VCaP (cell line): ENCODE measurements around the gene MMP8.

Source experiments
- H3K27ac ChIP-seq: fragments of 450-650 bp; 2 replicates; pipeline ENCODE4 v1.5.1; 2017
- TF ChIP-seq, protein P1 (sequence below): fragments of 450-650 bp; conservative IDR thresholded peaks from 2 replicates; pipeline ENCODE4 v1.5.1; 2017; ENCODE audit warnings: mild to moderate bottlenecking, moderate library complexity

MMP8 gene

GRCh38 chr11:102703826-102704493, 20.8 kb downstream of the MMP8 start:
- TF ChIP-seq, protein P1, sequence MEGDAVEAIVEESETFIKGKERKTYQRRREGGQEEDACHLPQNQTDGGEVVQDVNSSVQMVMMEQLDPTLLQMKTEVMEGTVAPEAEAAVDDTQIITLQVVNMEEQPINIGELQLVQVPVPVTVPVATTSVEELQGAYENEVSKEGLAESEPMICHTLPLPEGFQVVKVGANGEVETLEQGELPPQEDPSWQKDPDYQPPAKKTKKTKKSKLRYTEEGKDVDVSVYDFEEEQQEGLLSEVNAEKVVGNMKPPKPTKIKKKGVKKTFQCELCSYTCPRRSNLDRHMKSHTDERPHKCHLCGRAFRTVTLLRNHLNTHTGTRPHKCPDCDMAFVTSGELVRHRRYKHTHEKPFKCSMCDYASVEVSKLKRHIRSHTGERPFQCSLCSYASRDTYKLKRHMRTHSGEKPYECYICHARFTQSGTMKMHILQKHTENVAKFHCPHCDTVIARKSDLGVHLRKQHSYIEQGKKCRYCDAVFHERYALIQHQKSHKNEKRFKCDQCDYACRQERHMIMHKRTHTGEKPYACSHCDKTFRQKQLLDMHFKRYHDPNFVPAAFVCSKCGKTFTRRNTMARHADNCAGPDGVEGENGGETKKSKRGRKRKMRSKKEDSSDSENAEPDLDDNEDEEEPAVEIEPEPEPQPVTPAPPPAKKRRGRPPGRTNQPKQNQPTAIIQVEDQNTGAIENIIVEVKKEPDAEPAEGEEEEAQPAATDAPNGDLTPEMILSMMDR: no peak

GRCh38 chr11:102695201-102695600, 29.6 kb downstream of the MMP8 start:
- no peak overlapping the region for H3K27ac ChIP-seq
- TF ChIP-seq, protein P1: no peak

More at GRCh38 chr11:102703826-102704493, 20.8 kb downstream of the MMP8 start:
- H3K27ac ChIP-seq: no peak overlapping the region

DNA sequence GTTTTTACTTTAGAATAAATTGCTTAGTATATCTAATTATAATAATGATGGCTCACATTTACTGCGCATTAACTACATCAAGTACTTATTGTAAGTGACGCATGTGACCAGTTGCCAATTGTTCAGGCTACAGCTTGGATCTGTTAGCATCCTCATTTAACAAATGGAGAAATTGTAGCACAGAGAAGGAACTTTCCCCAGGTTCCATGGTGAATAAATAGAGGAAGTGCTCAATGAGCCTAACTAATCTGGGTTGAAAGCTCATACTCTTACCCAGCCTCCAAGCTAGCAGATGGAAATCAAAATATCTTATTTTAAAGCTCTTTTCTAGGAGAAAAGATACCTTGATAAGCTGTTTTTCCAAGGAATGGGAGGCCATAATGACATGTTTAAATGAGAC, 39.0 kb downstream of the MMP8 start:
- TF ChIP-seq, protein P1: no peak
- H3K27ac ChIP-seq: no peak overlapping the region

DNA sequence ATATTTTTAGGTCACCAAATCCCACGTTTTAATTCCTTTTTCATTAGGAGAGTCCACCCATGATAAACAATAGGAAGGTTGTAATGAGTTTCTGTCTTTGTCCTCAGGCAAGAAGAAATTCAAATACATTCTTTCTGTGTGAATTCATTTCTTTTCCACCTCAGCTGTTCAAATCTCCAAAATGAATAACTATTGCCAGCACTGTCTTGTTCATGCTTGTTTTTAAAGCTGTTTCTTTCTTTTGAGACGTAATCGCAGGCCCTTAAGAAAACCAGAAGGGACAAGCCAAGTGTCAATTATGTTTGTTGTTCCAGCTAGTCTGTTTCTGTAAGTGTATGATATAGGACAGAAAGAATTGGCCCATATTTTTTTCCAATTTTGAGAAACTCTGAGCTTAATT, 39.4 kb downstream of the MMP8 start:
- H3K27ac ChIP-seq: no peak overlapping the region
- TF ChIP-seq, protein P1: no peak

- H3K27ac ChIP-seq: no peak overlapping the region
- TF ChIP-seq, protein P1: peak; percentile 53
Measured at GRCh38 chr11:102683277-102683676, 41.5 kb downstream of the MMP8 start.

GRCh38 chr11:102680945-102681344, 43.8 kb downstream of the MMP8 start:
- TF ChIP-seq, protein P1: no peak
- no peak overlapping the region for H3K27ac ChIP-seq

GRCh38 chr11:102678022-102678421, 46.7 kb downstream of the MMP8 start:
- TF ChIP-seq, protein P1: no peak
- H3K27ac ChIP-seq: no peak overlapping the region
